H9 (cell line): Measurements from ENCODE around the gene CHMP4B. TPM values are rescaled to one million over a fixed set of nuclear protein-coding genes. Genes with fewer than 3 reads are reported as not detected.
A peak's percentile ranks its signal among the peaks of the same experiment; 100 is the strongest.

Experiments used
- DNase-seq: peaks from one replicate; pipeline ENCODE4 v3.0.0-alpha.2; 2017
- H2AFZ ChIP-seq: one replicate; pipeline ENCODE4 v1.6.1; 2013; ENCODE audit warnings: mild to moderate bottlenecking, low read length, control low read depth, moderate library complexity
- H2AK5ac ChIP-seq: 2 replicates; pipeline ENCODE4 v1.6.1; 2013; ENCODE audit warnings: low read length, control low read depth, mixed read lengths; ENCODE audit not compliant: insufficient read length
- H2BK120ac ChIP-seq: one replicate; pipeline ENCODE4 v1.6.1; 2013; ENCODE audit warnings: low read depth, mild to moderate bottlenecking, low read length, control low read depth, inconsistent platforms; ENCODE audit not compliant: poor library complexity, severe bottlenecking
- H2BK12ac ChIP-seq: 2 replicates; pipeline ENCODE4 v1.6.1; 2013; ENCODE audit warnings: low read length, control low read depth, mixed read lengths, low read depth; ENCODE audit not compliant: insufficient read length
- H2BK15ac ChIP-seq: 2 replicates; pipeline ENCODE4 v1.6.1; 2013; ENCODE audit warnings: low read depth, low read length, control low read depth
- H2BK20ac ChIP-seq: one replicate; pipeline ENCODE4 v1.6.1; 2013; ENCODE audit warnings: low read depth, mild to moderate bottlenecking, low read length, control low read depth, inconsistent platforms; ENCODE audit not compliant: poor library complexity, severe bottlenecking
- H2BK5ac ChIP-seq: 2 replicates; pipeline ENCODE4 v1.6.1; 2013; ENCODE audit warnings: low read length, control low read depth, mixed read lengths; ENCODE audit not compliant: insufficient read length
- H3K14ac ChIP-seq: 2 replicates; pipeline ENCODE4 v1.6.1; 2013; ENCODE audit warnings: low read length, control low read depth; ENCODE audit not compliant: insufficient read depth
- H3K18ac ChIP-seq: 2 replicates; pipeline ENCODE4 v1.6.1; 2013; ENCODE audit warnings: low read depth, mild to moderate bottlenecking, mixed read lengths, low read length, control low read depth; ENCODE audit not compliant: insufficient read length
- H3K23ac ChIP-seq: 2 replicates; pipeline ENCODE4 v1.6.1; 2013; ENCODE audit warnings: low read length, control low read depth, mixed read lengths, low read depth; ENCODE audit not compliant: insufficient read length
- H3K23me2 ChIP-seq: 2 replicates; pipeline ENCODE4 v1.6.1; 2013; ENCODE audit warnings: low read depth, mild to moderate bottlenecking, mixed read lengths, low read length, control low read depth; ENCODE audit not compliant: insufficient read length, poor library complexity, severe bottlenecking
- H3K27ac ChIP-seq: 2 replicates; pipeline ENCODE4 v1.5.1; 2013; ENCODE audit warnings: low read length, control low read depth, mixed read lengths, low read depth; ENCODE audit not compliant: insufficient read length
- H3K27me3 ChIP-seq: 2 replicates; pipeline ENCODE4 v1.6.1; 2013; ENCODE audit warnings: low read length, control low read depth, inconsistent platforms; ENCODE audit not compliant: insufficient read depth
- H3K4ac ChIP-seq: 2 replicates; pipeline ENCODE4 v1.6.1; 2013; ENCODE audit warnings: low read depth, mild to moderate bottlenecking, control low read depth, inconsistent platforms, low read length, moderate library complexity
- H3K4me1 ChIP-seq: 2 replicates; pipeline ENCODE4 v1.6.1; 2013; ENCODE audit warnings: low read length, control low read depth, inconsistent platforms; ENCODE audit not compliant: insufficient read depth
- H3K4me2 ChIP-seq: 2 replicates; pipeline ENCODE4 v1.6.1; 2013; ENCODE audit warnings: low read length, control low read depth, mixed read lengths; ENCODE audit not compliant: insufficient read length, insufficient read depth
- H3K56ac ChIP-seq: 2 replicates; pipeline ENCODE4 v1.6.1; 2013; ENCODE audit warnings: low read depth, mild to moderate bottlenecking, mixed read lengths, low read length, control low read depth; ENCODE audit not compliant: insufficient read length
- H3K79me1 ChIP-seq: 2 replicates; pipeline ENCODE4 v1.6.1; 2013; ENCODE audit warnings: low read depth, mild to moderate bottlenecking, moderate library complexity, low read length, control low read depth, inconsistent platforms; ENCODE audit not compliant: insufficient read depth, poor library complexity, severe bottlenecking
- H3K79me2 ChIP-seq: 2 replicates; pipeline ENCODE4 v1.6.1; 2013; ENCODE audit warnings: low read length, control low read depth, inconsistent platforms; ENCODE audit not compliant: insufficient read depth
- H3K9ac ChIP-seq: 2 replicates; pipeline ENCODE4 v1.6.1; 2013; ENCODE audit warnings: low read length, control low read depth, mixed read lengths; ENCODE audit not compliant: insufficient read length; ENCODE audit errors: extremely low read depth
- H3K9me3 ChIP-seq: one replicate; pipeline ENCODE4 v1.6.1; 2013; ENCODE audit warnings: low read depth, low read length, inconsistent platforms; ENCODE audit not compliant: control insufficient read depth
- H3T11ph ChIP-seq: one replicate; pipeline ENCODE4 v1.6.1; 2013; ENCODE audit warnings: mild to moderate bottlenecking, low read length, control low read depth, inconsistent platforms
- H4K20me1 ChIP-seq: one replicate; pipeline ENCODE4 v1.6.1; 2013; ENCODE audit not compliant: control insufficient read depth, insufficient read length, insufficient read depth
- H4K5ac ChIP-seq: 2 replicates; pipeline ENCODE4 v1.6.1; 2013; ENCODE audit warnings: low read depth, mild to moderate bottlenecking, mixed read lengths, low read length, control low read depth; ENCODE audit not compliant: insufficient read length
- H4K8ac ChIP-seq: replicated peaks from 2 replicates; pipeline ENCODE4 v1.6.1; 2013; ENCODE audit warnings: low read length, control low read depth, mixed read lengths, low read depth; ENCODE audit not compliant: insufficient read length
- H4K91ac ChIP-seq: 2 replicates; pipeline ENCODE4 v1.6.1; 2013; ENCODE audit warnings: low read depth, mild to moderate bottlenecking, moderate library complexity, mixed read lengths, low read length, control low read depth; ENCODE audit not compliant: insufficient read length
- H3K27ac Mint-ChIP-seq, 3 experiments: 2 replicates in 2 of 3; 3 replicates in 1 of 3; pipeline ENCODE4 v1.8.0; 2020 to 2021; ENCODE audit warnings: mixed read lengths in 3 of 3, mild to moderate bottlenecking in 1 of 3, moderate library complexity in 1 of 3
- H3K27me3 Mint-ChIP-seq: 2 replicates; pipeline ENCODE4 v1.8.0; 2021; ENCODE audit warnings: low read depth, mild to moderate bottlenecking, moderate library complexity, mixed read lengths
- H3K36me3 Mint-ChIP-seq, 3 experiments: 2 replicates in 2 of 3; 3 replicates in 1 of 3; pipeline ENCODE4 v1.8.0; 2020 to 2021; ENCODE audit warnings: low read depth in 3 of 3, mixed read lengths in 3 of 3; ENCODE audit not compliant: insufficient read depth in 1 of 3
- H3K4me1 Mint-ChIP-seq, 2 experiments: 2 replicates each; pipeline ENCODE4 v1.8.0; 2020; ENCODE audit warnings: mixed read lengths in 2 of 2
- H3K4me3 Mint-ChIP-seq, 2 experiments: 2 replicates in 1 of 2; 3 replicates in 1 of 2; pipeline ENCODE4 v1.8.0; 2020 to 2021; ENCODE audit warnings: mild to moderate bottlenecking in 2 of 2, mixed read lengths in 2 of 2, moderate library complexity in 1 of 2
- H3K9me3 Mint-ChIP-seq, 2 experiments: 2 replicates in 1 of 2; 3 replicates in 1 of 2; pipeline ENCODE4 v1.8.0; 2020; ENCODE audit warnings: mild to moderate bottlenecking in 2 of 2, mixed read lengths in 2 of 2, moderate library complexity in 1 of 2
- CTCF ChIP-seq: fragments of 200-600 bp; sonication (generic); conservative IDR thresholded peaks from 3 replicates; pipeline ENCODE4 v1.8.0; 2021; ENCODE audit warnings: antibody characterized with exemption, mild to moderate bottlenecking
- WGBS: extraction: QIAGEN DNeasy Blood & Tissue Kit; methylation state at CpG from one replicate; pipeline ENCODE4 v1.1.7; 2013; ENCODE audit warnings: missing lambda C conversion rate, low lambda C conversion rate, mixed read lengths; ENCODE audit not compliant: insufficient read length; ENCODE audit errors: extremely low coverage; 5-methylcytosine and 5-hydroxymethylcytosine counted together
- total RNA-seq: library from RNA; stranded (reverse); gene quantifications from 2 replicates; pipeline ENCODE4 v1.2.1, GENCODE V29; 2021

Gene CHMP4B
- total RNA-seq, 1 experiment from 2014 or later: 94.9 TPM

GRCh38 chr20:33788351-33789049 is 22.6 kb upstream of the CHMP4B start:
- H3K27ac Mint-ChIP-seq: peak overlapping the region in 2 of 3 experiments; percentile 32; a peak in 4 of 7 replicates
- H4K91ac ChIP-seq: no peak overlapping the region
- no peak overlapping the region for H2BK5ac ChIP-seq
- H3K79me1 ChIP-seq: no peaks in the 10 kb centered on the region
- no peak overlapping the region for H3K18ac ChIP-seq
- H3K14ac ChIP-seq: no peak overlapping the region
- H3K4me1 ChIP-seq: no peaks in the 10 kb centered on the region
- H3K4me3 Mint-ChIP-seq: no peak overlapping the region
- H2AFZ ChIP-seq: no peak overlapping the region
- H3K27me3 Mint-ChIP-seq: no peaks in the 10 kb centered on the region
- H3K4me1 Mint-ChIP-seq: peaks cover 4% of the 10 kb centered on the region in 2 experiments
- no peak for DNase-seq
- no peak overlapping the region for H2BK20ac ChIP-seq
- H2BK12ac ChIP-seq: no peak overlapping the region
- no peaks in the 10 kb centered on the region for H3K9me3 Mint-ChIP-seq
- H3K4me2 ChIP-seq: no peak overlapping the region
- H4K8ac ChIP-seq: no peak overlapping the region
- no peaks in the 10 kb centered on the region for H3K27me3 ChIP-seq
- H2AK5ac ChIP-seq: no peak overlapping the region
- no peak overlapping the region for H4K5ac ChIP-seq
- H2BK120ac ChIP-seq: no peak overlapping the region
- H3K56ac ChIP-seq: no peak overlapping the region
- no peak overlapping the region for H3K23ac ChIP-seq
- H3T11ph ChIP-seq: no peak overlapping the region
- H3K23me2 ChIP-seq: no peaks in the 10 kb centered on the region
- no peaks in the 10 kb centered on the region for H3K9me3 ChIP-seq
- H4K20me1 ChIP-seq: no peaks in the 10 kb centered on the region
- H3K79me2 ChIP-seq: no peaks in the 10 kb centered on the region
- no peak for TF ChIP-seq CTCF
- no peak overlapping the region for H2BK15ac ChIP-seq
- WGBS: no CpG with 5 or more reads among the region's 12 CpGs
- peaks cover 0 to 7% (median 0%) of the 10 kb centered on the region in 3 experiments; a peak in 1 of 7 replicates for H3K36me3 Mint-ChIP-seq
- no peak overlapping the region for H3K9ac ChIP-seq
- H3K27ac ChIP-seq: no peak overlapping the region
- no peak overlapping the region for H3K4ac ChIP-seq
